WTC11 (cell line): ENCODE data around the gene SHISAL2A.

Source experiments
- ESRRA ChIP-seq: sonication (generic); formaldehyde crosslinking; IDR thresholded peaks from 2 replicates; pipeline ENCODE4 v1.8.1; 2022; ENCODE audit warnings: mild to moderate bottlenecking, missing genetic modification reagents, borderline replicate concordance
- FOXJ3 ChIP-seq: sonication (generic); formaldehyde crosslinking; IDR thresholded peaks from 2 replicates; pipeline ENCODE4 v1.9.0; 2021; ENCODE audit warnings: missing genetic modification reagents, mild to moderate bottlenecking, borderline replicate concordance
- IRF1 ChIP-seq: sonication (generic); formaldehyde crosslinking; IDR thresholded peaks from 2 replicates; pipeline ENCODE4 v1.8.0; 2023; ENCODE audit warnings: missing genetic modification reagents
- NFYB ChIP-seq: sonication (generic); formaldehyde crosslinking; conservative IDR thresholded peaks from 2 replicates; pipeline ENCODE4 v1.8.0; 2022; ENCODE audit warnings: low read depth, missing genetic modification reagents
- NR2C2 ChIP-seq: sonication (generic); formaldehyde crosslinking; IDR thresholded peaks from 2 replicates; pipeline ENCODE4 v1.8.0; 2022; ENCODE audit warnings: mild to moderate bottlenecking, missing genetic modification reagents
- OVOL2 ChIP-seq: fragments of 250-450 bp; sonication (Bioruptor Pico); IDR thresholded peaks from 2 replicates; pipeline ENCODE4 v1.9.0; 2021; ENCODE audit warnings: mild to moderate bottlenecking, borderline replicate concordance
- ZNF121 ChIP-seq: sonication (generic); formaldehyde crosslinking; IDR thresholded peaks from 2 replicates; pipeline ENCODE4 v1.8.0; 2023; ENCODE audit warnings: missing genetic modification reagents
- ZNF263 ChIP-seq: sonication (generic); formaldehyde crosslinking; IDR thresholded peaks from 2 replicates; pipeline ENCODE4 v1.8.1; 2022; ENCODE audit warnings: low read depth, mild to moderate bottlenecking, moderate library complexity, missing genetic modification reagents
- TF ChIP-seq, protein P1 (sequence below): sonication (generic); formaldehyde crosslinking; IDR thresholded peaks from 2 replicates; pipeline ENCODE4 v1.8.1; 2023; ENCODE audit warnings: mild to moderate bottlenecking, missing genetic modification reagents, moderate library complexity
- TF ChIP-seq, protein P2 (sequence below): fragments of 200-600 bp; IDR thresholded peaks from 2 replicates; pipeline ENCODE4 v1.8.0; 2022; ENCODE audit warnings: antibody characterized with exemption
- TF ChIP-seq, protein P3 (sequence below): sonication (generic); formaldehyde crosslinking; IDR thresholded peaks from 2 replicates; pipeline ENCODE4 v1.8.0; 2022; ENCODE audit warnings: mild to moderate bottlenecking, missing genetic modification reagents

GRCh38 chr1:52641307-52641706 lies 8.3 kb downstream of the SHISAL2A start:
- TF ChIP-seq, protein P1, sequence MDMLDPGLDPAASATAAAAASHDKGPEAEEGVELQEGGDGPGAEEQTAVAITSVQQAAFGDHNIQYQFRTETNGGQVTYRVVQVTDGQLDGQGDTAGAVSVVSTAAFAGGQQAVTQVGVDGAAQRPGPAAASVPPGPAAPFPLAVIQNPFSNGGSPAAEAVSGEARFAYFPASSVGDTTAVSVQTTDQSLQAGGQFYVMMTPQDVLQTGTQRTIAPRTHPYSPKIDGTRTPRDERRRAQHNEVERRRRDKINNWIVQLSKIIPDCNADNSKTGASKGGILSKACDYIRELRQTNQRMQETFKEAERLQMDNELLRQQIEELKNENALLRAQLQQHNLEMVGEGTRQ (CRISPR knock-in tag): no peak
- TF ChIP-seq FOXJ3 (CRISPR knock-in tag): no peak
- no peak for TF ChIP-seq IRF1 (CRISPR knock-in tag)
- no peak for TF ChIP-seq OVOL2 (CRISPR knock-in tag)
- no peak for TF ChIP-seq NFYB (CRISPR knock-in tag)
- no peak for TF ChIP-seq ESRRA (CRISPR knock-in tag)
- TF ChIP-seq, protein P2, sequence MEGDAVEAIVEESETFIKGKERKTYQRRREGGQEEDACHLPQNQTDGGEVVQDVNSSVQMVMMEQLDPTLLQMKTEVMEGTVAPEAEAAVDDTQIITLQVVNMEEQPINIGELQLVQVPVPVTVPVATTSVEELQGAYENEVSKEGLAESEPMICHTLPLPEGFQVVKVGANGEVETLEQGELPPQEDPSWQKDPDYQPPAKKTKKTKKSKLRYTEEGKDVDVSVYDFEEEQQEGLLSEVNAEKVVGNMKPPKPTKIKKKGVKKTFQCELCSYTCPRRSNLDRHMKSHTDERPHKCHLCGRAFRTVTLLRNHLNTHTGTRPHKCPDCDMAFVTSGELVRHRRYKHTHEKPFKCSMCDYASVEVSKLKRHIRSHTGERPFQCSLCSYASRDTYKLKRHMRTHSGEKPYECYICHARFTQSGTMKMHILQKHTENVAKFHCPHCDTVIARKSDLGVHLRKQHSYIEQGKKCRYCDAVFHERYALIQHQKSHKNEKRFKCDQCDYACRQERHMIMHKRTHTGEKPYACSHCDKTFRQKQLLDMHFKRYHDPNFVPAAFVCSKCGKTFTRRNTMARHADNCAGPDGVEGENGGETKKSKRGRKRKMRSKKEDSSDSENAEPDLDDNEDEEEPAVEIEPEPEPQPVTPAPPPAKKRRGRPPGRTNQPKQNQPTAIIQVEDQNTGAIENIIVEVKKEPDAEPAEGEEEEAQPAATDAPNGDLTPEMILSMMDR: no peak
- TF ChIP-seq NR2C2 (CRISPR knock-in tag): no peak
- no peak for TF ChIP-seq ZNF263 (CRISPR knock-in tag)
- TF ChIP-seq ZNF121 (CRISPR knock-in tag): no peak
- TF ChIP-seq, protein P3, sequence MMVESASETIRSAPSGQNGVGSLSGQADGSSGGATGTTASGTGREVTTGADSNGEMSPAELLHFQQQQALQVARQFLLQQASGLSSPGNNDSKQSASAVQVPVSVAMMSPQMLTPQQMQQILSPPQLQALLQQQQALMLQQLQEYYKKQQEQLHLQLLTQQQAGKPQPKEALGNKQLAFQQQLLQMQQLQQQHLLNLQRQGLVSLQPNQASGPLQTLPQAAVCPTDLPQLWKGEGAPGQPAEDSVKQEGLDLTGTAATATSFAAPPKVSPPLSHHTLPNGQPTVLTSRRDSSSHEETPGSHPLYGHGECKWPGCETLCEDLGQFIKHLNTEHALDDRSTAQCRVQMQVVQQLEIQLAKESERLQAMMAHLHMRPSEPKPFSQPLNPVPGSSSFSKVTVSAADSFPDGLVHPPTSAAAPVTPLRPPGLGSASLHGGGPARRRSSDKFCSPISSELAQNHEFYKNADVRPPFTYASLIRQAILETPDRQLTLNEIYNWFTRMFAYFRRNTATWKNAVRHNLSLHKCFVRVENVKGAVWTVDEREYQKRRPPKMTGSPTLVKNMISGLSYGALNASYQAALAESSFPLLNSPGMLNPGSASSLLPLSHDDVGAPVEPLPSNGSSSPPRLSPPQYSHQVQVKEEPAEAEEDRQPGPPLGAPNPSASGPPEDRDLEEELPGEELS (CRISPR knock-in tag): no peak
